K562 (cell line): Measurements from ENCODE around the gene PCNX4. TPM values are rescaled to one million over a fixed set of nuclear protein-coding genes. Genes with fewer than 3 reads are reported as not detected.

Experiments used
- ATAC-seq: fragments of 200-7000 bp; cut with Tn5 transposase; 3 replicates; pipeline ENCODE4 v1.9.1; 2020; ENCODE audit warnings: moderate library complexity
- BruUV-seq: library from RNA; stranded (reverse); fragments of 400-500 nt; replicated peaks from 2 replicates; lab custom pipeline; 2021; lab: Mats Ljungman, UMichigan
- CTCF ChIA-PET: fragments of 300-600 bp; formaldehyde crosslinking; extraction: SDS; loops from one replicate; lab custom pipeline; 2021; ENCODE audit warnings: low intra/inter-chr PET ratio; lab: Yijun Ruan, JAX
- POLR2A ChIA-PET: fragments of 300-600, 350-650 bp; sonication (Branson Sonifier 250); formaldehyde crosslinking; extraction: SDS; loops from one replicate; lab custom pipeline; 2021; ENCODE audit warnings: antibody characterized with exemption, inconsistent platforms; lab: Yijun Ruan, JAX
- DNase-seq, 4 experiments: peaks; one replicate each; pipeline versions ENCODE4 v3.0.0 to v3.0.0-alpha.2; 2011 to 2018; ENCODE audit warnings: low spot score in 3 of 4, mixed read lengths in 3 of 4; ENCODE audit errors: extremely low read depth in 1 of 4
- FAIRE-seq: peaks from 2 replicates; lab custom pipeline; 2011; peaks lifted over from hg19 to GRCh38; lab: Jason Lieb, UNC
- H2AFZ ChIP-seq: 2 replicates; pipeline ENCODE4 v1.6.0; 2011; ENCODE audit warnings: low read depth, low read length, control low read depth, inconsistent platforms
- H3K27ac ChIP-seq: fragments of 200-600 bp; 3 replicates; pipeline ENCODE4 v1.8.0; 2011; ENCODE audit warnings: low read depth, mild to moderate bottlenecking, control low read depth, inconsistent platforms, low read length, moderate library complexity, mixed read lengths; ENCODE audit errors: extremely low read depth
- H3K27me3 ChIP-seq, 2 experiments: fragments of 300-600 bp in 1 of 2; 2 replicates in 1 of 2; 3 replicates in 1 of 2; pipeline versions ENCODE4 v1.6.0 to v1.8.0; 2011; ENCODE audit warnings: inconsistent platforms in 2 of 2, low read length in 2 of 2, mild to moderate bottlenecking in 1 of 2, mixed read lengths in 1 of 2, moderate library complexity in 1 of 2; ENCODE audit not compliant: control insufficient read depth in 2 of 2, insufficient read depth in 2 of 2
- H3K36me3 ChIP-seq: fragments of 300-600 bp; 3 replicates; pipeline ENCODE4 v1.8.0; 2011; ENCODE audit warnings: mild to moderate bottlenecking, low read length, inconsistent platforms; ENCODE audit not compliant: control insufficient read depth, insufficient read depth
- H3K4me1 ChIP-seq, 2 experiments: fragments of 200-600 bp in 1 of 2; replicated peaks in 1 of 2; 2 replicates in 1 of 2; 3 replicates in 1 of 2; pipeline versions ENCODE4 v1.5.1 to v1.8.0; 2011; ENCODE audit warnings: inconsistent platforms in 2 of 2, low read length in 2 of 2, mild to moderate bottlenecking in 1 of 2, mixed read lengths in 1 of 2, moderate library complexity in 1 of 2; ENCODE audit not compliant: control insufficient read depth in 2 of 2, insufficient read depth in 2 of 2
- H3K4me2 ChIP-seq: 2 replicates; pipeline ENCODE4 v1.6.1; 2011; ENCODE audit warnings: low read length, control low read depth, inconsistent platforms, mixed read lengths; ENCODE audit not compliant: insufficient read depth
- H3K4me3 ChIP-seq: fragments of 200-600 bp; sonication (generic), shearing (Covaris generic); 2 replicates; pipeline ENCODE4 v1.5.1; 2016; ENCODE audit warnings: control low read depth, inconsistent platforms
- H3K79me2 ChIP-seq: fragments of 200-600 bp; 3 replicates; pipeline ENCODE4 v1.8.0; 2011; ENCODE audit warnings: low read length, inconsistent platforms; ENCODE audit not compliant: control insufficient read depth, insufficient read depth
- H3K9ac ChIP-seq, 2 experiments: 2 replicates each; pipeline versions ENCODE4 v1.6.0 to v1.6.1; 2011; ENCODE audit warnings: low read depth in 2 of 2, low read length in 2 of 2, control low read depth in 1 of 2, inconsistent platforms in 1 of 2, mild to moderate bottlenecking in 1 of 2, mixed read lengths in 1 of 2; ENCODE audit not compliant: insufficient read depth in 1 of 2
- H3K9me1 ChIP-seq: one replicate; pipeline ENCODE4 v1.6.0; 2011; ENCODE audit warnings: inconsistent platforms, mild to moderate bottlenecking, low read length, moderate library complexity; ENCODE audit not compliant: control insufficient read depth, insufficient read depth
- H3K9me3 ChIP-seq: replicated peaks from 2 replicates; pipeline ENCODE4 v1.5.1; 2011; ENCODE audit warnings: low read depth, low read length, inconsistent platforms; ENCODE audit not compliant: control insufficient read depth, insufficient read depth
- H4K20me1 ChIP-seq: replicated peaks from 2 replicates; pipeline ENCODE4 v1.6.1; 2011; ENCODE audit warnings: low read length, inconsistent platforms, mixed read lengths; ENCODE audit not compliant: control insufficient read depth, insufficient read depth
- ATF1 ChIP-seq, 2 experiments: fragments of 450-650 bp in 1 of 2; IDR thresholded peaks; 2 replicates each; pipeline ENCODE4 v1.6.1; 2016; ENCODE audit warnings: missing compliant biosample characterization in 1 of 2, missing genetic modification characterization in 1 of 2
- BRCA1 ChIP-seq, 2 experiments: fragments of 450-650 bp in 1 of 2; sonication (generic) in 1 of 2; formaldehyde crosslinking in 1 of 2; IDR thresholded peaks; 2 replicates each; pipeline versions ENCODE4 v1.5.0 to v1.6.1; 2017 to 2020; ENCODE audit warnings: mild to moderate bottlenecking in 1 of 2, missing genetic modification reagents in 1 of 2
- DACH1 ChIP-seq: fragments of 450-650 bp; IDR thresholded peaks from 2 replicates; pipeline ENCODE4 v1.6.1; 2018; ENCODE audit not compliant: partially characterized antibody
- E2F3 ChIP-seq: fragments of 250-450 bp; sonication (Bioruptor Pico); IDR thresholded peaks from 2 replicates; pipeline ENCODE4 v1.4.0; 2020; ENCODE audit warnings: mild to moderate bottlenecking
- MAFF ChIP-seq: IDR thresholded peaks from 2 replicates; pipeline ENCODE4 v1.6.1; 2012; ENCODE audit warnings: low read length, improper control_type of control experiment
- PHB ChIP-seq: fragments of 250-450 bp; sonication (Bioruptor Pico); IDR thresholded peaks from 2 replicates; pipeline ENCODE4 v1.5.0; 2021
- POLR2G ChIP-seq: fragments of 200-400 bp; formaldehyde crosslinking; IDR thresholded peaks from 2 replicates; pipeline ENCODE4 v1.6.1; 2017; ENCODE audit warnings: low read depth, mild to moderate bottlenecking, antibody characterized with exemption, low read length, moderate library complexity
- SAP30 ChIP-seq: fragments of 200-600 bp; sonication (generic); IDR thresholded peaks from 2 replicates; pipeline ENCODE4 v1.6.1; 2012; ENCODE audit warnings: borderline replicate concordance, low read depth, mild to moderate bottlenecking, moderate library complexity, low read length, control low read depth, inconsistent platforms; ENCODE audit not compliant: insufficient read depth, poor library complexity, severe bottlenecking
- TAF9B ChIP-seq: fragments of 450-650 bp; IDR thresholded peaks from 2 replicates; pipeline ENCODE4 v1.6.1; 2018; ENCODE audit warnings: mild to moderate bottlenecking; ENCODE audit not compliant: partially characterized antibody
- ZNF324 ChIP-seq: fragments of 250-450 bp; sonication (Bioruptor Pico); IDR thresholded peaks from 2 replicates; pipeline ENCODE4 v1.4.0; 2020; ENCODE audit warnings: mild to moderate bottlenecking
- WGBS: fragments of 100-300 bp; shearing (Covaris generic); methylation state at CpG from one replicate; pipeline ENCODE4 v1.1.6; 2016; ENCODE audit warnings: low coverage, mixed read lengths; ENCODE audit not compliant: insufficient coverage; ENCODE audit errors: missing lambda C conversion rate; 5-methylcytosine and 5-hydroxymethylcytosine counted together
- in situ Hi-C: fragments of 300-500 bp; cut with MboI; formaldehyde crosslinking; loops from 4 replicates; pipeline ENCODE4 v1.15.0; 2018; ENCODE audit warnings: inconsistent platforms, mixed read lengths
- intact Hi-C: fragments of 100-400 bp; cut with micrococcal nuclease; formaldehyde crosslinking; loops from 2 replicates; pipeline ENCODE4 v1.14.2; 2022
- polyA plus RNA-seq, 8 experiments: library from polyadenylated mRNA; depleted of rRNA in 4 of 8; stranded (reverse) in 5 of 8; unstranded in 3 of 8; fragments of >200 nt; fragmentation: Nextera tagmentation in 2 of 8; fragmentation: Illumina TruSeq in 1 of 8; extraction: Ambion mirVana in 2 of 8; extraction: Trizol in 1 of 8; gene quantifications; 2 replicates each; pipeline versions ENCODE4 v1.2.1 to v1.2.3, GENCODE V29; 2011 to 2014; ENCODE audit warnings: inconsistent platforms in 1 of 8, missing spikeins in 1 of 8
- total RNA-seq, 7 experiments: library from RNA; depleted of rRNA in 6 of 7; stranded (reverse); fragments of >200 nt in 6 of 7; fragmentation: Illumina TruSeq in 2 of 7; extraction: Trizol in 2 of 7; gene quantifications; 2 replicates each; pipeline versions ENCODE4 v1.2.1 to v1.2.3, GENCODE V29; 2011 to 2021; ENCODE audit warnings: low replicate concordance in 1 of 7
- TF ChIP-seq, protein P1 (sequence below), 3 experiments: fragments of 200-800 bp in 1 of 3; fragments of 250-450 bp in 1 of 3; fragments of 450-650 bp in 1 of 3; sonication (Bioruptor Pico) in 1 of 3; sonication (Bioruptor generic) in 1 of 3; formaldehyde crosslinking in 1 of 3; IDR thresholded peaks; 2 replicates each; pipeline versions ENCODE4 v1.6.1 to v1.8.0; 2016 to 2022; ENCODE audit warnings: mild to moderate bottlenecking in 2 of 3, missing genetic modification characterization in 2 of 3, missing compliant biosample characterization in 1 of 3, moderate library complexity in 1 of 3

PCNX4 gene
- total and polyA plus RNA-seq, 9 of the 15 experiments (the other 6 are each of a cell fraction or from before 2014, with no cell fraction given) = 10.0 to 41.2 (median 22.4) TPM

DNA sequence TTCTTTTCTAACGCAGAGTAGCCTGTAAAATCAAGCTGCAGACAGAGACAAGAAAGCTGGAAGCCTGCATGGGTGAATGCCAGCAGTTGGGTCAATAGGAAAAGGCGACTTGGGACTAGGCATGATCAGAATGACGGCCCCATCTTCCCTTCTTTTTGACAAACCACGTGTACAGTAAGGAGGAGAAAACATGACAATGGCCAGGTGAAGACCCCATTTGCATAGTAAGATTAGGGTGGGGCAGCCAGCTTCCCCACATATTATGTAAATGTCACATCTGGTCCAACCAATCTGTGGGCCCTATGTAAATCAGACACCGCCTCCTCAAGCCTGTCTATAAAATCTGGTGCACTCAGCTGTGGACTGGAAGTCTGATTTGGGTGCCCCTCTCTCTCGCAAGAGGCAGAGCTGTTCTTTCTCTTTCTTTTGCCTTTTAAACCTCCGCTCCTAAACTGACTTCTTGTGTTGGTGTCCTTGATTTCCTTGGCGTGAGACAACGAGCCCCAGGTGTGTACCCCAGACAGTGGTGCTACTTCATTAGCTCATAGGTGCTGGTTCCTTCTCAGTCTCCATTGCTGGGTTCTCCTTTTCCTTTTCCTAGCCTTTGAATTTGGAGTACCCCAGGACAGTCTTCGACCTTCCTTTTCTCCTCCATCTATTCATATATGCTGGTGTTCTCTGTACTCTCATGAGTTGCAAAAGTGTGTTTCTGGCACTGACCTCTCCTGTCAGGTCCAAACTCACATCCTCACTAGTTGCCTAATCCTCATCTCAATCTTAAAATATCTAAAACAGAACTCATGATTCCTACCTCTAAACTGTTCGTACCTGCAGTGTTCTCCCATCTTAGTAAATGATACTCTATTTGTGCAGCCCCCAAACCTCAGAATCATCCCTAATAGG is 82.9 kb downstream of the PCNX4 start:
- Histone ChIP-seq H3K9ac (no peak overlapping the region), H3K4me1 (no peaks in the 10 kb centered on the region), H3K27me3 (no peaks in the 10 kb centered on the region), H3K79me2 (no peaks in the 10 kb centered on the region), H3K9me3 (no peaks in the 10 kb centered on the region), H3K4me3 (no peak overlapping the region), H4K20me1 (no peaks in the 10 kb centered on the region), H2AFZ (no peak overlapping the region), H3K4me2 (no peak overlapping the region), H3K27ac (no peak overlapping the region), H3K36me3 (no peaks in the 10 kb centered on the region), H3K9me1 (no peaks in the 10 kb centered on the region)
- in situ Hi-C loops = no loop called here
- WGBS = 0% methylated on average over 5 of the region's 11 CpGs
- no TSS peak for BruUV-seq
- intact Hi-C loops = no loop called here
- DNase-seq = peak in 1 of 4 experiments; percentile 40
- no peak for TF ChIP-seq ATF1 (CRISPR knock-in tag; IDR thresholded peaks at IDR 0.05)
- no peak for TF ChIP-seq ATF1 (tag; IDR thresholded peaks at IDR 0.05)
- TF ChIP-seq POLR2G = no peak
- no peak for TF ChIP-seq E2F3
- TF ChIP-seq, protein P1, sequence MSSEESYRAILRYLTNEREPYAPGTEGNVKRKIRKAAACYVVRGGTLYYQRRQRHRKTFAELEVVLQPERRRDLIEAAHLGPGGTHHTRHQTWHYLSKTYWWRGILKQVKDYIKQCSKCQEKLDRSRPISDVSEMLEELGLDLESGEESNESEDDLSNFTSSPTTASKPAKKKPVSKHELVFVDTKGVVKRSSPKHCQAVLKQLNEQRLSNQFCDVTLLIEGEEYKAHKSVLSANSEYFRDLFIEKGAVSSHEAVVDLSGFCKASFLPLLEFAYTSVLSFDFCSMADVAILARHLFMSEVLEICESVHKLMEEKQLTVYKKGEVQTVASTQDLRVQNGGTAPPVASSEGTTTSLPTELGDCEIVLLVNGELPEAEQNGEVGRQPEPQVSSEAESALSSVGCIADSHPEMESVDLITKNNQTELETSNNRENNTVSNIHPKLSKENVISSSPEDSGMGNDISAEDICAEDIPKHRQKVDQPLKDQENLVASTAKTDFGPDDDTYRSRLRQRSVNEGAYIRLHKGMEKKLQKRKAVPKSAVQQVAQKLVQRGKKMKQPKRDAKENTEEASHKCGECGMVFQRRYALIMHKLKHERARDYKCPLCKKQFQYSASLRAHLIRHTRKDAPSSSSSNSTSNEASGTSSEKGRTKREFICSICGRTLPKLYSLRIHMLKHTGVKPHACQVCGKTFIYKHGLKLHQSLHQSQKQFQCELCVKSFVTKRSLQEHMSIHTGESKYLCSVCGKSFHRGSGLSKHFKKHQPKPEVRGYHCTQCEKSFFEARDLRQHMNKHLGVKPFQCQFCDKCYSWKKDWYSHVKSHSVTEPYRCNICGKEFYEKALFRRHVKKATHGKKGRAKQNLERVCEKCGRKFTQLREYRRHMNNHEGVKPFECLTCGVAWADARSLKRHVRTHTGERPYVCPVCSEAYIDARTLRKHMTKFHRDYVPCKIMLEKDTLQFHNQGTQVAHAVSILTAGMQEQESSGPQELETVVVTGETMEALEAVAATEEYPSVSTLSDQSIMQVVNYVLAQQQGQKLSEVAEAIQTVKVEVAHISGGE (CRISPR knock-in tag; IDR thresholded peaks at IDR 0.05) = no peak
- no peak for TF ChIP-seq SAP30
- TF ChIP-seq TAF9B = no peak
- TF ChIP-seq PHB (CRISPR knock-in tag) = no peak
- no peak for TF ChIP-seq ZNF324 (CRISPR knock-in tag)
- TF ChIP-seq DACH1 = no peak
- TF ChIP-seq BRCA1 (IDR thresholded peaks at IDR 0.05) = no peak
- no peak for TF ChIP-seq BRCA1 (CRISPR knock-in tag; IDR thresholded peaks at IDR 0.05)
- TF ChIP-seq MAFF = no peak
- ChIA-PET CTCF (no interaction called here), POLR2A (interaction anchor here (0.6 to 1.6 kb wide), 3 partner anchors 9 to 400 kb away, joined by 3 to 4 read pairs (median 3); partner anchors contain the start of gene DHRS7)
- no peak for FAIRE-seq
- peak; percentile 60; the same call in 2 of the 3 replicates for ATAC-seq
